Measurements from ENCODE around the gene DNAJC1. TPM values are rescaled to one million over a fixed set of nuclear protein-coding genes. Genes with fewer than 3 reads are reported as not detected.

Gene DNAJC1
- total RNA-seq, 1 experiment from 2014 or later = 13.2 TPM

- no peak for TF ChIP-seq GABPB1 (CRISPR knock-in tag; IDR thresholded peaks at IDR 0.05)
- TF ChIP-seq E2F5 (CRISPR knock-in tag; IDR thresholded peaks at IDR 0.05) = no peak
- TF ChIP-seq CREM (CRISPR knock-in tag; IDR thresholded peaks at IDR 0.05) = no peak
- no peak for TF ChIP-seq TP53 (CRISPR knock-in tag; IDR thresholded peaks at IDR 0.05)
- no peak for TF ChIP-seq ATF1 (CRISPR knock-in tag; IDR thresholded peaks at IDR 0.05)
- TF ChIP-seq ATF2 (CRISPR knock-in tag; IDR thresholded peaks at IDR 0.05; ENCODE audit: borderline replicate concordance, low read depth) = no peak
- no peak for TF ChIP-seq CREB1 (CRISPR knock-in tag; IDR thresholded peaks at IDR 0.05)
- TF ChIP-seq CTCF (IDR thresholded peaks at IDR 0.05) = no peak
- TF ChIP-seq ELF4 (CRISPR knock-in tag; IDR thresholded peaks at IDR 0.05; ENCODE audit: low read depth) = no peak
- no peak for TF ChIP-seq IRF2 (CRISPR knock-in tag; IDR thresholded peaks at IDR 0.05; ENCODE audit: borderline replicate concordance, low read depth)
- no peak for TF ChIP-seq AFF4 (CRISPR knock-in tag; IDR thresholded peaks at IDR 0.05; ENCODE audit: borderline replicate concordance)
Measured at GRCh38 chr10:21744223-21744622, 259.3 kb downstream of the DNAJC1 start (continued).

- Mint-ChIP-seq H3K9me3 (no peaks in the 10 kb centered on the region), H3K4me3 (no peak overlapping the region), H3K36me3 (peaks cover 52% of the 10 kb centered on the region), H3K4me1 (peaks cover 57% of the 10 kb centered on the region), H3K27ac (peak overlapping the region; percentile 73), H3K27me3 (ENCODE audit: low read depth) (no peaks in the 10 kb centered on the region)
- no peak for DNase-seq (ENCODE audit: low spot score)
- ChIA-PET POLR2A (no interaction called here), CTCF (interaction anchor here (2.3 kb wide), 1 partner anchor 11 kb away, joined by 12 read pairs; no protein-coding TSS in a partner anchor)
- TF ChIP-seq ZNF121 (CRISPR knock-in tag; IDR thresholded peaks at IDR 0.05) (no peak), ZBTB43 (CRISPR knock-in tag; IDR thresholded peaks at IDR 0.05) (no peak), JAZF1 (CRISPR knock-in tag; IDR thresholded peaks at IDR 0.05) (no peak), FOXP4 (CRISPR knock-in tag; IDR thresholded peaks at IDR 0.05) (no peak), E2F1 (CRISPR knock-in tag; IDR thresholded peaks at IDR 0.05) (no peak), ELF4 (CRISPR knock-in tag; IDR thresholded peaks at IDR 0.05; ENCODE audit: low read depth) (no peak), PRRX2 (CRISPR knock-in tag; IDR thresholded peaks at IDR 0.05) (no peak), MXD4 (CRISPR knock-in tag; IDR thresholded peaks at IDR 0.05; ENCODE audit: borderline replicate concordance) (no peak), ATF1 (CRISPR knock-in tag; IDR thresholded peaks at IDR 0.05) (no peak), ZNF138 (CRISPR knock-in tag; conservative IDR thresholded peaks at IDR 0.05) (no peak), AR (CRISPR knock-in tag; IDR thresholded peaks at IDR 0.05) (no peak)
- ATAC-seq = peak; percentile 23; the same call in 1 of the 2 replicates
Measured at GRCh38 chr10:21742740-21743412, 260.7 kb downstream of the DNAJC1 start.

Measured in WTC11 (cell line).